Brain pericyte (primary cell): ENCODE measurements around the gene ACSM3.
"Not testable (repeated sequence)": the region's sequence is repeated elsewhere in the genome, so short reads cannot be mapped to it uniquely, and the experiment has no call there.

Experiments used
- DNase-seq: peaks from one replicate; pipeline ENCODE4 v3.0.0-alpha.2; 2012; ENCODE audit warnings: low read depth, low spot score

The ACSM3 gene, protein sequence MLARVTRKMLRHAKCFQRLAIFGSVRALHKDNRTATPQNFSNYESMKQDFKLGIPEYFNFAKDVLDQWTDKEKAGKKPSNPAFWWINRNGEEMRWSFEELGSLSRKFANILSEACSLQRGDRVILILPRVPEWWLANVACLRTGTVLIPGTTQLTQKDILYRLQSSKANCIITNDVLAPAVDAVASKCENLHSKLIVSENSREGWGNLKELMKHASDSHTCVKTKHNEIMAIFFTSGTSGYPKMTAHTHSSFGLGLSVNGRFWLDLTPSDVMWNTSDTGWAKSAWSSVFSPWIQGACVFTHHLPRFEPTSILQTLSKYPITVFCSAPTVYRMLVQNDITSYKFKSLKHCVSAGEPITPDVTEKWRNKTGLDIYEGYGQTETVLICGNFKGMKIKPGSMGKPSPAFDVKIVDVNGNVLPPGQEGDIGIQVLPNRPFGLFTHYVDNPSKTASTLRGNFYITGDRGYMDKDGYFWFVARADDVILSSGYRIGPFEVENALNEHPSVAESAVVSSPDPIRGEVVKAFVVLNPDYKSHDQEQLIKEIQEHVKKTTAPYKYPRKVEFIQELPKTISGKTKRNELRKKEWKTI

DNA sequence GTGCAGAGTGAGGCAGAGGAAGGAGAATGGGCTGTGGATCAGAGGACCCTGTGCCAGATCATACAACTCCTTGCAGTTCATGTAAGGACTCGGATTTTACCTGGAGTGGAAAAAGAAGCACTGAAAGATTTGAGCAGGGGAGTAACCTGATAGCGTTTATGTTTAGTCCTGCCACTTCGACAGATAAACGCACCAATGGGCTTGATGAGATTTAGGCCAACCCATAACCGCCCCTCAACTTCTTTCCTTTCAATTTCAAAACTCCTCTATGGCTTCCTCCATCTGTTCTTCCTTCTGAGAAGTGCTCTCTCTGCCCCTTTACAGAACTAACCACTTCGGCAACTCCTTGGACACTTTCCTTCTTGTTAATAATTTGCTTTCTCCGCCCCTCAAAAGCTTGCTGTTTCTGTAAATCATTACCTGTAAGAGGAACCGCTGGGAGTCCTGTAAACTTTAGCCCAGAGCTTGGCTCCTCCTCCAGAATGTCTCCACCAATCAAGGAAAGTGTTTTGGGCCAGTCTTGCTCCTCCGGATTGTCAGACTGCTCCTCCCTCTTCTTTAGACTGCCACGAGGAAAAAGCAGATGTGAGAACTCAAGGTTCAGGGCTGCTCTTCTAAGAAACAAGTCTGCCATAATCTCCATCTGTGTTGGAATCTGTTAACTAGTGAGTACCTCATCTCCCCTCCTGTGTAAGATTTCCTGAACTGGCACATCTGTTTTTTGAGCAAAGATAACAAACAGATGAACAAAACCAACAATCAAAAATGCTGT is at the start of gene ACSM3:
ACSM3 (plus strand) TSS at position 554 of the 772 bp plus-strand sequence. CDS start 6,021 bp downstream, outside the sequence.
- peak; percentile 25 for DNase-seq

DNA sequence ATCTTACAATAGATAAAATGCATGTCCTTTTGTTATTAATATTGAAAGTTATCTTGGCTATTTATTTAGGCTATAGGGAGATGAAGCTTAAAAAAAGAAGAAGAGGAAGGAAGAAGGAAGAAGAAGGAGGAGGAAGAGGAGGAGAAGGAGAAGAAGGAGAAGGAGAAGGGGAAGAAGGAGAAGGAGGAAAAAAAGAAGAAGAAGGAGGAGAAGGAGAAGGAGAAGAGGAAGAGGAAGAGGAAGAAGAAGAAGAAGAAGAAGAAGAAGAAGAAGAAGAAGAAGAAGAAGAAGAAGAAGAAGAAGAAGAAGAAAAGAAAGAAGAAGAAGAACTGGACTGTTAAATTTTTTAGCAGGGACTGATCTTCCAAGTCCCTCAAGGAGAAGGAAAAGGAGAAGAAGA is 46.1 kb upstream of the ACSM3 start:
- DNase-seq, result not testable (repeated sequence)

DNA sequence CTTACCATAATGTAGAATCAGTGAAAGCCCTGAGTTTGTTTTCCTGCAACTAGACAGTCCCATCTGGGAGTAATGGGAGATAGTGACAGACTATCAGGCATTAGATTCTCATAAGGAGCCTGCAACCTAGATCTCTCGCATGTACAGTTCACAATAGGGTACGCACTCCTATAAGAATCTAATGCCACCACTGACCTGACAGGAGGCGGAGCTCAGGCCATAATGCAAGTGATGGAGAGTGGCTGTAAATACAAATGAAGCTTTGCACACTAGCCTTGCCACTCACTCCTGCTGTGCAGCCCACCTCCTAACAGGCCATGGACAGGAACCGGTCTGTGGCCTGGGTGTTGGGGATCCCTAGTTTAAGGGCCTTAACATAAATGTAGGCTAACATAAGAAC is 43.6 kb upstream of the ACSM3 start:
- DNase-seq, result no peak

DNA sequence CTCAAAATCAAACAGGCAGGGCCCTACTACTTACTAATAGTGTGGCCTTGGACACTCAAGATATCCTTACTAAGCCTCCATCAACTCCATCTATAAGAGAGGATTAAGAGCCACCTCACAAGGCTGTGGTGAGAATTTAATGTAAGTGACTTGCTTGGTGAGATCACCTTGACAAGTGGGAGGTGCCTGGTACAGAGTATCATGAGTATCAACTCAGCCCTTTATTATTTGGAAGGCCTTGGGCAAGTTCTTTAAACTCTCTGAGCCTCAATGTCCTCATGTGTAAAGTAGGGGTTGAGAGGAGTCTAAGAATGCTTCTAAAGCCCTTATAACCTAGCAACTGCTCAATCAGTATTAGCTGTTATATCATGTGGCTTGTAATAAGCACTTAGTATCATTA is 37.2 kb upstream of the ACSM3 start:
- no peak for DNase-seq

DNA sequence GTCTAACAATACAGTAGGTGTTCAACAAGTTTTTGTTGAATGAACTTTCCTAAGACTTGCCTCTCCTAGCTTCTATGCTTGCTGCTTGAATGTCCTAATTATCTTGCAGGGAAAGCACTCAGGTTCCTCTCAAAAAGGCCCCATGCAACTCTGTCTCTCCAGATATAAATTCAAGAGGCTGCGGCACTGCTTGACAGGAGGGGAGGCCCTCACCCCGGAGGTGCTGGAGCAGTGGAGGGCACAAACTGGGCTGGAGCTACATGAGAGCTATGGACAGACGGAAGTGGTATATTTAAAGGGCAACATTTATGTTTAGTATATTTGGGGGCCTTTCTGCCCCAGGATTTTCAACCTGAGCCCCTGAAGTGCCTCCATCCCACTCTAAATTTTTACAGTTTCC is 36.6 kb upstream of the ACSM3 start:
- no peak for DNase-seq

DNA sequence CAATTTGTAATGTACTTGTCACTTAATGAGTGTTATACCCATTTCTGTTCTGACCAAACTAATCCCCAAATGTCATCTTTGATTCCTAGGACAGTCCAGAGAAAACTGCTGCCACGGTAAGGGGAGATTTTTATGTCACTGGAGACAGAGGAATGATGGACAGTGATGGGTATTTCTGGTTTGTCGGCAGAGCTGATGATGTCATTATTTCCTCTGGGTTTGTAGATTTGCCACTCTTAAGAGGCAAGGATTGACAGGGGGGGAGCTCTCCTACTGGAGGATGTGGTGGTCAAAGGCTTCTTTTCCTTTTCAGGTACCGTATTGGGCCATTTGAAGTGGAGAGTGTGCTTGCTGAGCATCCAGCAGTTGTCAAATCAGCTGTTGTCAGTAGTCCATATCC is 34.7 kb upstream of the ACSM3 start:
- DNase-seq, result no peak

DNA sequence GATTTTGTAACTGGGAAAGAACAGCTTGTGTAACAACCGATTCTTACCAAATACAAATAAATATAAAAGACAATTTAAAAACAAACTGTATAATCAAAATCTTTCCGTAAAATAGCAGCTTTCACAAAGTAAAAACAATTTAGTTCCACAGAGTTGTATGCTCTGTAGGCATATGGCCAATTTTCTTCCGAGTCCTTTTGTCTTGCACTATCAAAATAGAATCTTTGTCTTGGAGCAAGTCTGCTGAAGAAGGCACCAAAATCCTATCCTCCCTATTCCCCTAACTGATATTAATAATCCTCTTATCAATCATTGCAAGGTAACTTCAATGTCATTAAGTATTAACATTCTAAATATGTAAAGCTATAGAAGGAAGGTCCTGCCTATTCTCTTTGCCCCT is 29.8 kb upstream of the ACSM3 start:
- no peak for DNase-seq

DNA sequence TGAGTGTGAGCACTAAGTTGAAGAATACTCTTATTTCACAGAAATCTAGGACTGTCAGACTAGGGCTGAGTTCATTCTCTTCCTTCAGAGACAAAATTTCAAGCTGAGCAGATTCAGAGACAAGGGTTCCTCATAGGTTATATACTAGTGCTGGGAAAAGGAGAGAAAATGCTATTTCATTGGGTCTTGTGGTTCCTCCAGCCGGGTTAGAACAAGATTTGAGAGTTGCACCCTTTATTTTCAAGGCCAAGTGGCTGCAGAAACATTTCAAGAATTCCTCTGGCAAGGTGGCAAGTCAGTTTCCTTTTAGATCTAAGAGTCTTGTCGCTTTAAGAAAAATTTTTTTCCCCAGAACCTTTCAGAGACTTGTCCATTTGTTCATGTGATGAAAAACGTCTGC is 29.0 kb upstream of the ACSM3 start:
- no peak for DNase-seq

DNA sequence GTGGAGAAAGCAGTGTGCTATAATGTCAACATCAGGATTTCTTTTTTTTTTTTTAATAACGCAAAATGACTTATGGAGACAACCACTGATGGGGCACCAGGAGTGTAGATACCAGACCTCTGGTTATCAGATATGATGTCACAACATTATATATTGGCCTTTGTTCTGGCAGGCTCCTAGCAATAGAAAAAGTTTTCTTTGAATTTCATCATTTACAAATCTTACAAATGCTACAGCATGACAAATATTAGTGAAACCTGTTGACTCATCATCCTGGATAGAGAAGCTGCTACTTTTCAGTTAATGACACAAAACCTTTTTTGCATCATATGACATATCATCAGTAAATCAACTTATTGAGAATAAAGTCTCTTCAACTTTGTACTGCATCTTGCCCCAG is 28.3 kb upstream of the ACSM3 start:
- no peak for DNase-seq

DNA sequence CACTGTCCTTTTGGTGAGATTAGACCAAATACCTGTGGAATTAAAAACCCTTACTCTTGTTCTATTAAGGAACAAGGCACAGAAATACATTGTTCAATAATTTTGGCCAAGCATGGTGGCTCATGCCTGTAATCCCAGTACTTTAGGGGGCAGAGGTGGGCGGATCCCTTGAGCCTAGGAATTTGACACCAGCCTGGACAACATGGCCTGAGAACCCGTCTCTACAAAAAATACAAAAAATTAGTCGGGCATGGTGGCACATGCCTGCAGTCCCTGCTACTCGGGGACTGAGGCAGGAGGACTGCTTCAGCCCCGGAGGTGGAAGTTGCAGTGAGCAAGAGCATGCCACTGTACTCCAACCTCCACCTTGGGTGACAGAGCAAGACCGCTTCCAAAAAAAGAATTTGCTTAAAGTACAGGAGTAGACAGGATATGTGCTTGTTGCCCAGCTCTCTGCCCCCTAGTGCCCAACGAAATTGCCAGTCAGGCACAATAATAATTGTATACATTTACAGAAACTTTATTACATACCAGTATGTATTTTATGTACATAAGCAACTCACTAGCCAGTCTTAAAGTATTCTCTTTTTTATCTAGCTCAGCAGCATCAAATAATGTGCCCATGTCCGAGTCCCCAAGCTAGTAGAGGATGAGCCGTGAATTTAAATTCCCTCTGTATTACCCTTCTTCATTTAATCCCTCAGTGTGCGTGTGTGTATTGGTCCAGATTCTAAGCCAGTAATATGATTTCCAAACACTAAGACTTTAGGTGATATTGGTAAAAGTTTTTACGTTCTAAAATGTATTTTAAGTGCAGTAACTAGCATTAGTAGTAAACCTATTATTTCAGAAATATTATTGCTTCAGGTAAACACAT is 23.6 kb upstream of the ACSM3 start:
- no peak for DNase-seq

DNA sequence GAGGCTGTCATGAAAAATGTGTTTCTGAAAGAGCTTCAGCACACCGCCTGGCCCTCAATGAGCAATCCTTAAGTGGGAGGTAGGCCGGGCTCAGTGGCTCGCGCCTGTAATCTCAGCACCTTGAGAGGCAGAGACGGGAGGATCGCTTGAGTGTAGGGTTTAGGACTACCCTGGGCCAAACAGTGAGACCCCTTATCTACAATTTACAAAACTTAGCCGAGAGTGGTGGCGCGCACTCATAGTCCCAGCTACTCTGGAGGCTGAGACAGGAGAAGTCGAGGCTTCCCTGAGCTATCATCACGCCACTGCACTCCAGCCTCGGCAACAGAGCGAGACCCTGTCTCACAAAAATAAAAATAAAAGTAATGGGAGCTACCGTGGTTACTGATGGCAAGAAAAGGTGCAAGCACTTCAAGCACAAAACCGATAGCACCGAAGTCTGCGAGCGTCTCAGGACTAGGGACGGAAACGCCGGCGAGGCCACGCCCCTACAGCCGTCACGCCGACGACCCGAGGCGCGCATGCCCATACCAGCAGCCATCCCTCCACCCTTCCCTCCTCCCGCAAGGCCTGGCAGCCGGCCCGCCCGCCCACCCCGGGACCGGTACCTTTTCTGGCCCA is 22.8 kb upstream of the ACSM3 start:
- peak; percentile 11 for DNase-seq

DNA sequence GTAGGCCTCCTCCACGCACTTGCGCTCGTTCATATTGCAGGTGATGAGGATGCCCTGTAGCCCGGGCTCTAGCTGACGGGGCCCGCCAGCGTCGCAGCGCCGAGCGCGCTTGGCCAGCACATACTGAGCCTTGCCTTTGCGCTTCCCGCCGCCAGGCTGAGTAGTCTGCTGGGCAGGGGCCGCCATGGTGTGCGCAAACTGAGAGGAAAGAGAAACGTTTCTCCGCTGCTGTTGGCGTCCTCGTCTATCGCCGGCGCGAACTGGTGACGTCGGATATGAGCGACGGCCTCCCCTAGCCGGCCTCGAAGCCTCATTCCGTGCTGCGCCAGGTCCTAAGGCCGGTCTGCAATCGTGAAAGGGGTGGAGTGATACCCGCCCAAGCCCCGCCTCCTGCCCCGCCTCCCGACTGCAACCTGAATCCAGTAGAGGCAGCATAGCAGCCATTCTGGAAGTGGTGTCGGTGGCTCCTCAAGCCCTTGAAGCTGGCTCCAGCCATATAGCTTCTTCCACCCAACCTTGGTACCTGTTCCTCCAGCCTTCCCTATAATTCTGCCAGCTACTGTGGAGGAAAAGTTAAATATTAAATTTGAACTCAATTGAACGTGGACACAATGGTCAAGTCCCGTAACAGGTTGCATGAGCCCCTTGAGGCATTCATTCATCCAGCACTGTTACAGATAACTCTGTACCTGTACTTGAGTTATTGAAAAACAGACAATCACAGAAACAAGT is 22.1 kb upstream of the ACSM3 start, which contains the start of gene THUMPD1:
THUMPD1 (minus strand) TSS at position 265 of the 732 bp plus-strand sequence; CDS start at position 186, 79 bp downstream.
- DNase-seq, result peak; percentile 79

DNA sequence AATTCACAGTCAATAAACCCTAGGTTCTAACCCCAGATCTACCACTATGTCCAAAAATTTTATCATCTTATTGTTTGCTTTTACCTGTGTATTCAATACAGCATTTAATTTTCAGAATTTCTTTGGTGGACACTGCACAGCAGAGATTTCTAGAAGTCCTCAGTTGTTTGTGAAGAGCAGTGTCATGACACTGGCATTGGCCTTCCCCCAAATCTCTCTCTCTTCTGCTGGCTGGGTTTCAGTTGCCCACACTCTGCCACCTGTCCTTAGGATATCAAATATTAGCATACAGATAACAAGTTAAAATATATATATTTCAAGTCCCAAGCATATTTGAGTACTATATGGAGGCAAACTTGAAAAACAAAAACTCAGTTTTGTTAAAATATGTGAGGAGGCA is 20.2 kb upstream of the ACSM3 start:
- DNase-seq, result no peak

DNA sequence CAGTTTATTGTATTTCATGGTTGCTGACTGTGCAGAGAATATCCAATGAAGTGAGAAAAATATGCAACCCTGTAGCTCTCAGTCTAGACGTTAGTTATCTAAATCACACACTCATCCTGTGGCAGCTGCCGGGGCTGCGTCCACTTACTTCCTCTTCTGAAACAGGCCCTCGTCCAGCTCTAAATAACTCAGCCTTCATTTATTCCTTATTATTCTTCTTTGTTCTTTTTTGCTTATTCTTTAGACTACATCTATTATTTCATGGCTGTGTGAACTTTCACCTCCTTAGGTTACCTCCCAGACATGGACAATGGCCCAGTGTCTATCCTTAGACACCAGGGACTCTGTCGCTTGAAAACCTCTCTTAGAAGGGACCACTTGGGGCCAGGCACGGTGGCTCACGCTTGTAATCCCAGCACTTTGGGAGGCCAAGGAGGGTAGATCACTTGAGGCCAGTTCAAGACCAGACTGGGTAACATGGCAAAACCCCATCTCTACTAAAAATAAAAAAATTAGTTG is 18.8 kb upstream of the ACSM3 start:
- no peak for DNase-seq

DNA sequence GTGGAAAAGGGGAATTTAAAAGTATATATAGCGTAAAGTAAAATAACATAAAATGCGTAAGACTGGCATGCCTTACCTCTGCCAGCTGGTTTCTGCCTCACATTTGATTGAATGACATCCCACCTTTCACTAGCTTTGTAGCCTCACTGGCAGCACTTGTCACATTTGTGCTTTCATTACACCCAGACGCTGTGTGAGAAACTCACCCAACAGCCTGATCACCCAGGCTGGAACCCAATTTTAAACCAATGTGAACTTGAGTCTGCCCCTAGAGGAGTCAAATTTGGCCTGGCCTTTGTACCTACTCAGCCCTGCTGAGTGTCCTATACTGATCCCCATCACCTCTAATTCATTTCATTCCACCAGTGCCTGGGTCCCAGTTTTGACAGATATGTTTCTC is 17.4 kb upstream of the ACSM3 start:
- DNase-seq, result no peak

DNA sequence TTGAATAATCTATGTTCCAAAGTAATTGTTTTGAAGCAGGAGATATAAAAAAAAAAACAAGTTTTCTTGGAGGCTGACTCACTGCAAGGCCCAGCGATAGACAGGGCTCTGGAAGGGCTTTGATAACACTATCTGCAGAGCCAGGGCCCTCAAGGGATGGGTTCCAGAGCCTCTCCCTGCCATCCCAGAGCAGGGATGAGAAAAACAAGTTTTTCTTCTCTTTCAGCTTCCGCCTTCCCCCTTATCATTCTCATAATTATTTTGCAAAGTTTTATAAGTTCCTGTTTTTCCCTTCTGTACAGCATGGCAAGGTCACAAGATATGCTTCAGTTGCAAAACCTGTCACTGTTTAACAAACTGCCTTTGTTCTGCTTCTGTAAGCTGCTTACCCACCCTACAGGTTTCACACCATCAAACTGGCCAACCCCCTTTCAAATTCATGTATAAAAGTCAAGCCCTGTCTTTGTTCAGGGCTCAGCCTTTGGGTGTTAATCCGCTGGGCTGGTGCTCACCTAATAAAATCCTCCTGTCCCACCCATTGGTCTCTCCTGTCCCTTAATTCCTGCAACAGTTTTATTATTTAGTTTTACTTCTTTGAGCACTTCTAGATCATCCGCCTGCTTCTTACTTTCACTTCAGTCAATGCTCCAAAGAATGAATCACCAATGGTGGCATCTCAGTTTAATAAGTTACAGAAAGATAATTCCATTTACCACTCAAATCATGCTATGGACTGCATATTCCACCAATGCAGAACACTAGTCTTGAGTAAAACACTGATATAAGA is 16.6 kb upstream of the ACSM3 start:
- no peak for DNase-seq

DNA sequence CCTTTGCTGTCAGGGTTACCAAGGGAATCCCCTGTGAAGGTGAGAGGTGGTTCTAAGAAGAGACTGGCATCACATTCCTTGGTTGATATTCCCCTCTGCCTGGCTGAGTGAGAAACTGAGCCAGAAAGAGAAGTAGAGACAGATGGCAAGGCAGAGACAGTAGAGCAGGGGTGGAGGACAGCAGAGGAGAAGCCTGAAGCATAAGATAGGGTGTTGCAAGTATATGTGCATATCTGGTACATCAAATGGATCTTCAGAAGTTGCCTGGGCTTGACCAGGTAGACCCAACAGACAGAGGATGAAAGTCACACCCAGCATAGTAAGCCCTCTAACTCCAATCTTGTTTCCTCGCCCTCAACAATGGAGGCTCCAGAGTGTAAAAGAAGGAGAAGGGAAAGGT is 14.3 kb upstream of the ACSM3 start:
- no peak for DNase-seq

DNA sequence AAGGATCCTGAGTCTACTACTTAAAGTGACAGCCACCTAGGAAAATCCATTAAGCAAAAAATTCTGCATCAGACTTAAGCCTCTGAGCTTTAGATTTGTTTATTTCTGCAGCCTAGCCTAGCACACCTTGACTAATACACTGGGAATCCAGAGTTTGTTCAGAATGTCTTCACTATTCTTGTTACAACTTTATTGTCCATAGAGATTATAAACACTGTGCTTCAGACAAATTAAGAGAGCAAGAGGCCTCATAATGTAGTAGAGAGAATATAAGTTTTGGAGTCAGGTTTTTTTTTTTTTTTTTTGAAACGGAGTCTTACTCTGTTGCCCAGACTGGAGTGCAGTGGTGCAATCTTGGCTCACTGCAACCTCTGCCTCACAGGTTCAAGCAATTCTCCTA is 13.3 kb upstream of the ACSM3 start:
- no peak for DNase-seq

DNA sequence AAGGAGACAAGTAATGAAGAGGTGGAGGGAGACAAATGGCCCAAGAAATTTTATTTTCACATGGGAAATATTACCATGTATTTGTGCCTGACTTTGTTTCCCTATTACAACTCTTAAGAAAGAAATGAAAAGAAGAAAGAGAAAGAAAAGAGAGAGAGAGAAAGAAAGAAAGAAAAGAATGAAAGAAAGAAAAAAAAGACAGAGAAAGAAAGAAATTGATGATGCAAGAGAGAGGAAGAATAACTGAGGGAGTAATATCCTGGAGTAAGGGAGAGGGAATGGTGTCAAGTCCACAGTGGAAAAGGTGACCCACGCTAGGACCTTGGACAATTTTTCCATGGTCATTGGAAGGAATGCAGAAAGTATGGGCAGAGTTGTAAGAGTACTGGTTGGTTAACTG is 10.1 kb upstream of the ACSM3 start:
- no peak for DNase-seq
